MV-4-11 (cell line): Measurements from ENCODE around the gene BRSK2.

ENCODE experiments used
- DNase-seq: peaks from one replicate; lab custom pipeline; 2025; lab: John Stamatoyannopoulos, UW

Gene BRSK2

DNA sequence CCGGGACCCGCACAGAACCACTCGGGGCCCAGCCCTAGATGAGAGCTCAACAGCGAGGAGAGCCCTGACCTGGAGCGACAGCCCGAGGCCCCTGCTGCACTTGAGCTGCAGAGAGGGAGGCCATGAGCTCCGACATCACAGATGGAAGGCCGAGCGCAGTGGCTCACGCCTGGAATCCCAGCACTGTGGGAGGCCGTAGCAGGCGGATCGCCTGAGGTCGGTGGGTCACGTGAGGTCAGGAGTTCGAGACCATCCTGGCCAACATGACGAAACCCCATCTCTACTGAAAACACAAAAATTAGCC, 13.8 kb upstream of the BRSK2 start:
- DNase-seq: no peak

DNA sequence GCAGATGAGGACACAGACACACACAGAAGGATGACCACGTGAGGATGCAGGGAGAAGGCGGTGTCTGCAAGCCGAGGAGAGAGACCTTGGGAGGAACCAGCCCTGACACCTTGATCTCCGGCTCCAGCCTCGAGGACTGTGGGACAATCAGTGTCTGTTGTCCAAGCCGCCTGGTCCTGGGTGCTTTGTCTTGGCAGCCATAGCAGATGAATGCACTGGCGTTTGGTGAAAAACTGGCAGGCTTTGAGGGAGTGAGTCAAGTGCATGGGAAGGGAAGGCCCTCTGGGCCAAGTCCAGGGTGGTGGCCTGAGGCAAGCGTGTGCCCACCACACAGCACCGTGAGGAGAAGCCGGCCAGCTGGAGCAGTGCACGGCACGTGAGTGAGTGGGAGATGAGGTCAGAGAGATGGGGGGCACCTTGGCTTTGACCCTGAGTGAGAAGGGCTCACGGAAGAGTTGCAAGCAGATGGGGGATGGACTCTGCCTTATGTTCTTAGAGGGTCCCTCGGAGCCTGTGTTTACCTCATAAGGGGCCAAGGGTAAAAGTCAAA, 12.4 kb upstream of the BRSK2 start:
- DNase-seq: no peak

DNA sequence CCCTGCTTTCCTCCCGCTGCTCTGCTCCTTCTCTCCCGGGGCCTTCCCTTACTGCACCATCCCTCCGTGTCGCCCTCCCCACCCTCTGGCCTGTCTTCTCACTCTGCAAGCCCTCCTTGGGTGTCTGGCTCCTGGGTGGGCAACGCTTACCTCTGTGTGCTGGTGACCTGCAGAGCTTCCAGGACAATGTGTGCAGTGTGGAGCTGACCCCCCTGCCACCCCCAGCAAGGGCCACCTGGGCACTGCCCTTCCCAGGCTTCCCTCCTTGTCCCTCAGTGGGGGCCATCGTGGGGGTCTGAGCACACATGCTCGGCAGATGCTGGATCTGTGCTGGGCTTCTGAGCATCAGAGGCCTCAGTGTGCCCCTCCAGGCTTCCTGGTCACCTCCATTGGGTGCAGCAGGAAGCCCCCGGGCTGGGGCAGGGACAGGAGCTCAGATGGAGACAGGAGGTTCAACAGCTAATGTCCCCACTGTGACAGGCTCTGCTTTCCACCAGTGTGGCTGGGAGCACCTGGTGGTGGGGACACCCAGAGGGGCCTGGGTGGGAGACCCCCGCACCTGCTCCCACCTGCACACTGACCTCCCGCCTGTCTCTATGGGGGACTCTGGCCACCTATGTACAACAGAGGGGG, 7.8 kb upstream of the BRSK2 start:
- DNase-seq: no peak

DNA sequence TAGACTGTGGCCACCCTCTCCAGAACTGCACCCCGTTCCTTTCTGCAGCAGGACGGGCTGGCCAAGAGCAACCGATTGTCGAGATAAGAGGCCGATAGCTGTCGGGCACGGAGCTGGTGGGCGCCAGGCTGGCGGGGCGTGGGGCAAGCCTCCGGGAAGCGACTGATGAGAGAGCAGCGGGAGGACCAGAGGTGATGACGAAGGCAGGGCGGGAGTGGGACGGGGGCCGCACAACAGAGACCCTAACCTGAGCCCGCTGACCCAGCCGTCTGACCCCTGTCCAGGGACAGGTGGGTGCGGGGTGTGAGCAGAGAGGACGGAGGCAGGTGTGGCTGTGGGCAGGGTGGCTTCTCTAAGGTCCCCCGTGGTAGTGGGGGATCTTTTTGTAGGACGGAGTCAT, 7.3 kb upstream of the BRSK2 start:
- DNase-seq: no peak

DNA sequence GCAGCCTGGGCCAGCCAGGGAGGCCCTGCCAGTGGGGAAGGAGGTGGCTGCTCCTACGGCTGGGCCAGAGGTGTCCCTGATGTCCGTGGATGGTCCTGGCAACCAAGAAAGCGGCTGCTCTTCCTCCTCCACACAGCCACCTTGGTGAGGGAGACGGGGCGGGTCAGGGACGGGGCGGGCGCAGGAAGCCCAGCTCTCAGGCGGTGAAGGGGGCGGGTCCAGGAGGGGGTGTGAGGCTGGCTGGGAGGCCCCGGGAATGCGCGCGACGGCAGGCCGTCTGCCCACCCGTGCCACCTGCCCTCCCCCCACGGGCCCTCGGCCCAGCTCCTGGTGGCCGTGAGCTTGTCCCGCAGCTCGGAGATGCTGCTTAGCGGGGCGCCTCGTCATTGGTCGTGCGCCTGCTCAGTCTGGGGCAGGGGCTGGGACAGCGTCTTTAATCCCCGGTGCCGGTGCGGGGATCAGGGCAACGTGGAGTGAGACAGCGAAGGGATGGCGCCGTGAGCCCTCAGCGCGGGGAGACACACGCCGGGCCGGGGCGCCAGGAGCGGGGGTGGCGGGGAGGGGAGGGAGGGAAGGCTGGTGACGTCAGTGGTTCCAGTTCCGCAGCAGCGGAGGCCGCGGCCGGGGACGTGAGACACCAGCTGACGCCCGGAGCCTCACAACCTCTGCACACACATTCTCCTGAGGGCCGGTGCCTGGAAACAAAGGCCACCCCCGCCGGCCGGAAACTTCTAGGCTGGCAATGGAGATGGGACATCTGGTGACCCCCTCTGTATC, 6.7 kb upstream of the BRSK2 start:
- peak; percentile 72 for DNase-seq

DNA sequence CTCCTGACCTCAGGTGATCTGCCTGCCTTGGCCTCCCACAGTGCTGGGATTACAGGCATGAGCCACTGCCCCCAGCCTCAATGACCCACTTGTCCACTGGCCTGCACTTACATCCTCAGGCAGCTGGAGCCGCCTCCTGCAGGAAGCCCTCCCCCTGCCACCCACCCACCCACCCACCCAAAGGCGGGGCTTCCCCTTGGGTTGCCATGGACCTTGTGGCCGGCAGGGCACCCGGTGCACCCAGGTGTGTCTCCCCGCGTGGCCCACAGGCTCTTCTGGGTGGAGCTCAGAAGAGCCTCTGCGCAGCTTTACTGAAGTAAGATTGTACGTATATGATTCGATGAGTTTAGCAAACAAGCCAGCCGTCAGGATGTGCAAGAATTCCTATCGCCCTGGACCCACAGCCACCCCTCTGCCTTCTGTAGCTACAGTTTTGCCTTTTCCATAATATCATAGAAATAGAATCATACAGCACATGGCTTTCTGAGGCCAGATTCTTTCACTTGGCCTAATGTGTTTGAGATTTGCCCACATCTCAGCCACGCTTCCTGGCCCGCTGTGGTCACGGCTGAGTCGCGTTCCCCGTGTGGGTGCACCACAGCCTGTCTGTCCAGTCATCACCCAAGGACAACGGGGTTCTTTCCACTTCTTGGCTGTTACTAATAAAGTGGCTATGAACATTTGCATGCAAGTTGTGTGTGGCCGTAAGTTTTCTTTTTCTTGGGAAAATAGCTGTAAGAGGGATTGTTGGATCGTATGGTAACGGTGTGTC, 5.3 kb upstream of the BRSK2 start:
- peak; percentile 23 for DNase-seq

DNA sequence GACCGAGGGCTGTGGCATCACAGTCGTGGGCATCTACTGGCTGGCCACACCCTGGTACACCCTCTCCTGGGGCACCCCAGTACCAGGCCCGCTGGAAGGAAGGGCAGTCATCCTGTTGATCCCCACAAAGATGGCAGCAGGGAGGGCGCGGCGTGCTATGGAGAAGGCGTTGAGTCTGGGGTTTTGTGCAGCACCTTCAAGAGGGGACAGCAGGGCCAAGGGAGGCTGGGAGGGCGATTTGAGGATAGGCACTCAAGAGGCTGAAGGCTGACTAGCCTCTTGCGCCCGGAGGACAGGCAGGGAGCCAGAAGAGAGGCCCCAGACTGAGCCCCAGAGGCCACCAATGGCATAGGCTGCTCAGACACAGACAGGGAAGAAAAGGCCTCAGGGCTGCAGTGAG, 2.2 kb upstream of the BRSK2 start:
- DNase-seq: no peak

DNA sequence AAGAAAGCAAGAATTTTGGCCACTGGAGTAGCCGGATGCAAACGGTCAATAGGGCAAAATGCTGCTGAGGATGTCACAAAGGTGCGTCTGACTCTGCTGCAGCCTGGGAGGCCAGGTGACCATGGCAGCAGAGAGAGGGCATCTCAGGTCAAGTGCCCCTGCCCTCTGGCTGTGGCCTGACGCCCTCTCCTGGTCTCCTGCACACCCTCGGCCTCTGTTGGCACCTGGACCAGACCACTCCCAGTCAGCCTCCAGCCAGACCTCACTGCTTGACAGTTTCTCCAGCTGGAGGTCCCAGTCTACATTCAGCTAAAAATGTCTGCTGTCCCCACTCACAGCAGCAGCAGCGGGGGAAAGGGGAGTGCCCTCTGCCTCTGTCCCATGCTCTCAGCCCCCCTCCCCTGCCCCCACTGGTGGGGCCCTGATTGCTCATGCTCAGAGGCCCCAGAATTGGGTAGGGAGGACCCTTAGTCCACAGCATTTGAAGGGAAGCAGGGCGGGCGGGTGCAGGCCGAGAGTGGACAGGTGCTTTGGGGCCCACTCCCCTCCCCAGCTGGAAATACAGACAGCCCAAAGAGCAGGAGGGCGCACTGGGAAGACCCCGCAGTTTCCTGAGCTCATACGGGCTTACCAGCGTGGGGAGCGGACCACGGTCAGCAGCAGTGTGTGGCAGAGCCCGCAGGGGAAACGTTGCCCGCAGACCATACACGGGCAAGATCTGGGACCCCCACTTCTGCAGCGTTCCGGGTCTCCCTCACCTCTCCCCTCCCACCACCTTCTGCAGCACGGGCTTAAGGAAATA, 1.6 kb upstream of the BRSK2 start:
- DNase-seq: no peak

DNA sequence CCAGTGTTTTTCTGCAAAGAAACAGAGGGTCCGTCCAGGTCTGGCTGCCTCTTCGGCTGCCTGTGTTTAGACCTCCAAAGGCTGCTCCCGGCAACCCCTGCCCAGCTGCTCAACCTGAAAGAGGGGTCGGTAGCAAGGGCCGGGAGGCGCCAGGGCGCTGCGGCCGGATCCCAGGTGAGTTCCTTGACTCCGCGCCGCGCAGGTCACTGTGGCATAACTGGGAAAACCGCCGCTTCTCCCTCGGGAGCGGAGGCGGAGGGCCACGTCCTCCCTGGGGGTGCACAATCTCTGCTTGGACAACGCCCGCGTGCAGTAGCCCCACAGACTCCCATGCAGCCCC, 1.0 kb upstream of the BRSK2 start:
- no peak for DNase-seq

DNA sequence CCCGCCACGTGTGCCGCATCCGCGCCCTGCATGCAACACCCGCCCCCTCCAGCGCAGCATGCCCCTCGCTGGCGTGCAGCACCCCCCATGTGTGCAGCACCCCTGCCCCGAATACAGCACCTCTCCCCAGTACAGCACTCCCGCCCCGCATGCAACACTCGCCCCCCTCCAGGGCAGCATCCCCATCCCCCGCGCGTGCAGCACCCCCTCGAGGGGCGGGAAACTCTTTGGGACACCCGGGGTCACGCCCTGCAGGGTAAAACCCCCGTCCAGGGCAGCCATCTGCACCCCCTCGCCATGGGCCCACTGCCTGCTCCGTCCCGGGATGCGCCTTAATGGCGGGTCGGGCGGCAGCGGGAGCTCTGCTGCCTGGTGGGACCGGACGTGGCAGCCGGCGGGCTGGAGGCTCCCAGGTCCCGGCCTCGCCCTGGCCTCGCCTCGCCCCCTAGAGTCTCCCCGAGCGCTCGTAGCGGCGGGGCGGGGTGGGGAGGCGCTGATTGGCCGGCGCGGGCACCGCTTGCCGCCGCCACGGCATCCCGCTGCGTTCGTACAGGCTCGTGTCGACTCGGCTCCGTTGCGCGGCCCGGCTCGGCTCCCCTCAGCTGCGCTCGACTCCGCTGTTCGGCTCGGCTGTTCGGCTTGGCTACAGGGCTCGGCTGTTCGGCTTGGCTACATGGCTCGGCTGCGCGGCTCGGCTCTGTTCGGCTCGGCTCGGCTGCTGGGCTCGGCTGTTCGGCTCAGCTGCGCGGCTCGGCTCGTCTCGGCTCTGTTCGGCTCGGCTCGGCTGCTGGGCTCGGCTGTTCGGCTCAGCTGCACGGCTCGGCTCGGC, 417 bp upstream of the BRSK2 start:
- DNase-seq: peak; percentile 88

DNA sequence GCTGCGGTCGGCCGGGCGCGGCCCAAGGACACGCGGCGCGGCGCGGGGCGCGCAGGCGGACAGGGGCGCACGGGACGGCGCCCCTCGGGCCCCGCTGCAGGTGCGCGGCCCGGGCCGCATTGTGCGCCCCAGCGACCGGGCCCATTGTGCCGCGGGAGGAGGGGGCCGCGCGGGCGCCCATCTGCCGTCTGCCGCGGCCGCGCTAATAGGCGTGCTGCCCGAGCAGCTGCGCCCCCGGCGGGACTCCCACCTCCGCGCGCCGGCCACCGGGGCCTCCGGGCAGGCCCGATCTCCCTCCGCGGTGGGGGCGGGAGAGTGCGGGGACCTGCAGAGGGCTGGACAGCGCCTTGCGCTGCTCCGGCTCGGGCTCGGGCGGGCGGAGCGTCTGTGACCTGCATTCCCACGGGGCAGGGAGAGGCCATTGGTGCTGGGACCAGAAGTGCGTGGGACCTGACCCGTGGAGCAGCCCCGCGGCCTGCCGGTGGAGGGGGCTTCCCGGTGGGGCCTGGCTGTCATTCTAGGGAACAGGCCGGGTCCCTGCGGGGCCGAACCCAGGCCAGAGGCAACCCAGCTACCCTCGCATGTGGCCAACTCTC, 933 bp downstream of the BRSK2 start:
- no peak for DNase-seq

DNA sequence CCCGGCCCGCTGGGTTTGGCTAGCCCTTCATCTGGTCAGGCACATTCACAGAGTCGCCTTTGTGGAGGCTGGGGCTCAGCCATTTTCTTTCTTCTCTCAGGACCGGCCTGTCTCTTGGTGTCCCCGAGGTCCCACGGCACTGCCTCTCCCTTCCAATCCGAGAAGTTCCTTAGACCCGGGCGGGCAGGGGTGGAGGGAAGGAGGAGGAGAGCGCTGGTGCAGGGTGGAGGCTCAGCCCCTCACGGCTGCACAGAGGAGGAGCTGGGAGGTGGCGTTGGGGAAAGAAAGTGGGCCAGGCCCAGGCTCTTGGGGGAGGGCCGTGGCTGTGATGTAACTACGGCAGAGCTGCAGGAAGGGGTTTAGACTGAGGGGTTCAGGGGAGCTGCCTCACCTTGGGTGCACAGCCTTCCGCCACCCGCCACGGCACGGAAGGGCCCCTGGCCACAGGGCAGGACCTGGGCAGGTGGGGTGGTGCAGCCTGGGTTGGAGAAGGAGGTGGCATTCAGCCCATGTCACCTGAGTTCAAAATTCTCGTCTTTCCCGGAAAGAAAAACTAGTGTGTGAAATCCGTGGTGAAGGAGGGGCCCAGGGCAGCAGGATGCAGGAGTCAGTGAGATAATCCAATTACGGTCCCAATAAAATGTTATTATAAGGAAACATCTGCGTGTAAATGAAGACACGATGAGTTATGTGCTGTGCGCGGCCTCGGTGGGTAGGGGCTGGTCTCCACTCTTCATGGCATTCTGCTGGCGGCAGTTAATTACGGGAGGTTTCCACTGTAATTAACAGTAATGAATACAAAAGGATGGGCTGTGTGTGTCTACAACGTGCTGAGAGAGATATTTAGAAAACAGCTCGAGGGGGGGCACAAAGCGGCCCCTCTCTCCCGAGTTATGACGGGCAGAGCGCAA, 1.7 kb downstream of the BRSK2 start:
- DNase-seq: no peak

DNA sequence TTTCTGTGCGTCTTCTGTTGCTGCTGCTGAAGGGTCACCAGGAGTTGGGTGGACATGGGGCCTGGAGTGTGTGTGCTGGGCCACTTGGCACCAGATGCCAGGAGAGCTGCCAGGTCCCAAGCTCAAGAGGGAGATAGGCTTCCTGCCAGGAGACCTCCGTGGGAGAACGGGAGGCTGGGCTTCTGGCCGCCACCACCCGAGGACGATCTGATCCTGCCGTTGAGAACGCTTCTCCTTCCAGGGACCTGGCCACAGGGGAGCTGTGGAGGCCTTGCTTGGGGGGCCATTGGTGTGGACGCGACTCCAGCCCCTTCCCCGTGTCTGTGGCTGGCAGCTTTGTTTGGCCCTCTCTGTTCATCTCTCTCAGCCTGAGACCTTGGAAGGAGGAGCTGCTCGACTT, 2.4 kb downstream of the BRSK2 start:
- DNase-seq: no peak

DNA sequence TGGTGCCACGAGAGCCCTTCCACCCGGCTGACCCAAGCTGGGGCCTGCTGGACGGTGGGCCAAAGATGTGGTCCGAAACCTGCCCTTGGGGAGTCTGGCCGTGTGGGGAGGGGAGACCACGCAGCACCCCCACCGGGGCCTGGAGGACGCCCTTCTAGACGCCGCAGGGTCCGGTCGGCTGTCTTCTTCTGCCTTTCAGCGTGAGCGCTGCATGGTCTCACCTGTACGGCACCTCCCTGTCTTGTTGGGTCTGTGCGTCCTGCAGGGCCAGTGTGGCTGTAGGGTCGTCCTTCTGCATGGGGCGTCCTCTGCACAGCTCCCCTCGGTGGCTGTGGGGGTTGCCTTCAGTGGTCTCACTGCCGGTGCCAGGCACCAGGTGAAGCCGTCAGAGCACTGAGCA, 2.8 kb downstream of the BRSK2 start:
- no peak for DNase-seq

DNA sequence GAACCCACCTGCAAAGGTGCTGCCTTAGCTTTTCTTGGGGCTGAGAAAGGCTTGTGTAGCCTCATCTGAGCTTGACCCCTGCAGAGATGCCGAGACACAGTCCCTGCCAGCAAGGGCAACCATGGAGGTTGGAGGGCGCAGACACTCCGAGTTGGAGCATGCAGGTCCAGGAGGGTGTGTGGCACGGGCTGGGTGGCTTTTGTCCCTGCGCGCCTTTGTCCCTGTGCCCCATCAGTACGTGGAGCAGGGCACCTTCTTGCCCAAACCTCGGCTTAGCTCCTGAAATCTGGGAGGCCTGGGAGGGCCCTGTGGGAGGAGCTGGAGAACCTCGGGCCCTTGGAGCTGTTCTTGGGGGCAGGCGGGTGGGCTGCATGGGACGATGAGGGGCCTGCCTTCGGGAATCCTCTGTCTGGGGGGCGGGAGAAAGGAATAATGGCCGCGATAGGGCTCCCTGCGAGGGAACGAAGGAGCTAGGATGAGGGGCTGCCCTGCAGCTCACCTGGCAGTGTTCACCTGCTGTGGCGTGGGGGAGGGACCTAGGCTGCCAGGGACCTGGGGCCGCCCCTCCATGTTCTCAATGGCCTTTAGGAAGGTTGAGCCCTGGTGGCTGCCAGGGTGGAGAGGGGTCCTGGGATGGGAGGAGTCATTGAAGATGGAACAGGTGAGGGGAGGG, 3.4 kb downstream of the BRSK2 start:
- no peak for DNase-seq

DNA sequence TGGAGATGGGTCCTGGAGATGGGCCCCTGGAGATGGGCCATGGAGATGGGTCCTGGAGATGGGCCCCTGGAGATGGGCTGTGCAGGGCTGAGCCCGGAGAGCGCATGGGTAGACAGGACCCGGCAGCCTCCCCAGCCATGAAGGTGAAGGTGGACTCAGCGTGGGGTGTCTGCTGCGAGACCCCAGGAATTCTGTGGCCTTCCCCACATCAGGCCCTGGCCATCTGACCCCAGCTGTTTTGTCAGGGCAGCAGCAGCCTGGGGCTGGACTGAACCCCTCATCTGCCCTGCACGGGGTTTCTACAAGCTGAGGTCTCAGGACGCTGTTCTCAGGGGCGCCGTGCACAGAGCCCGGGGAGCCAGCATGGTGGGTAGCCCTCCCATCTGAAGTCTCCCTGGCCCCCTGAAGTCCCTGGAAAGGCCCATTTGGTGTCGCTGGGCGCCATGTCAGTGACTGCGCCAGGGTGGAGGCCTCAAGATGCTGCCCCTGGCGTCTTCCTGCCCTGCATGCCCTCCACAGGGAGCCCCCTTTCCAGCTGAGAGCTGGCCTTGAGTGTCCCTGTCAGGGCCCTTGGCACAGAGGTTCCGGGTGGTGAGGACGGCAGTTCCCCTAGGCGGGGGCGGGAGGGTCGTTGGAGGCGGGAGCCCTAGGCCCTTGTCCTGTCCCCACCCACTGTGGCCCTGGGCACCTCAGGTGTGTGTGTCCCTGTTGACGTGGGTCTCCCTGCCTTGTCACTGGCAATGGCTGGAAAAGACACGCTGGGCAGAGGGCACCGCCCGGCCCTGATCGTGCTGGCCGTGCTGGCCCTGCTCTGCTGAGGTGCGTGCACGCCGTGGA, 5.4 kb downstream of the BRSK2 start:
- no peak for DNase-seq

DNA sequence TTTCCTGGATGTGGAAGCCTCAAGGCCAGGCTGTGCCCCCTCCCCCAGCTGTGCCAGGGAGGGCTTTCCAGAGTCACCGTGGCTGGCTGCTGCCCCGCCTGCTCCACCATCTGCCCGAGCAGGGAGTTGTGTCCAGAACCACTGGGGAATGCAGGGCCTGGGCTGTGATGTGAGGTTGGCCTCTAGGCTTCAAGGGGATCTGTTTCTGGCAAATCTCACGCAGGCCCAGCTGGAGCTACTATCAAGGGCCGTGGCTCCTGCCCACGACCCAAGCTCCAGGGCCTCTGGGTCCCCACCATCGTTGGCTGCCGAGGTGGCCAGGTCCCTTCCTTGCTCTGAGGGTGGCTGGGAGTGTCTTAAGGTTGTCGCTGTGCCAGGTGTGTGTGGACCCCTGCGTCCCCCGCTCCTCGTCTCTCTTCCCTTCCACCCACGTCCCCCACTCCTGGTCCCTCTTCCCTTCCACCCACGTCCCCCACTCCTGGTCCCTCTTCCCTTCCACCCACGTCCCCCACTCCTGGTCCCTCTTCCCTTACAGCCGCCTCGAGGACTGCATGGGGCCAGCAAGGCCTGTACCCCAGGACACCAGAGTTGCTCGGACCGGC, 6.1 kb downstream of the BRSK2 start:
- no peak for DNase-seq

DNA sequence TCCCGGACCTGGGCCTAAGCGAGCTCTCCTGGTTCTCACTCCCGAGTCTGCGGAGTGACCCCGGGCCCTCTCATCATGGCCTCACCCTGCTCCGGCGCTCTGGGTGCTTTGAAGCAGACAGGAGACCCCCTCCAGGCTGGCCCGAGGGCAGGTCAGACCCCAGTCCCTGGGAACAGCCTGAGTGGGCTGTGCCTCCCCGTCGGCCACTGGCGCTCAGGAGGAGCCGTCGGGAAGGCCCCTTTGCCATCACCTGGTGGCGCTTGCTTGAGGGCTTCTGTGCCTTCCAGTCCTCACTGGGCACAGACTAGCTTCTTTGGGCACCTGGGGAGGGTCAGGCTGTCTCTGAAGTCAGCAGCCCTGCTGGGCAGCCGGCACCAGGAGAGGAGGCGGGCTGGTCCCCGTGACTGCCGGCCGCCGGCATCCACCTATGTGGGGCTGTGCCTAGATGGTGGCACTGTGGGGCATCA, 6.7 kb downstream of the BRSK2 start:
- DNase-seq: no peak
